Islet of Langerhans (tissue), 1 donor: Measurements from ENCODE around the gene CBLB.
A peak's percentile ranks its signal among the peaks of the same experiment; 100 is the strongest.
"Not testable (repeated sequence)": the region's sequence is repeated elsewhere in the genome, so short reads cannot be mapped to it uniquely, and the experiment has no call there.

Source experiments
- FAIRE-seq: peaks from one replicate; lab custom pipeline; 2011; peaks lifted over from hg19 to GRCh38; lab: Jason Lieb, UNC

Gene CBLB

GRCh38 chr3:105747696-105748095 lies 121.1 kb downstream of the CBLB start:
- no peak for FAIRE-seq

GRCh38 chr3:105747060-105747541 lies 121.7 kb downstream of the CBLB start:
- FAIRE-seq: peak; percentile 55

- FAIRE-seq: no peak
These were observed 122.4 kb downstream of the CBLB start for GRCh38 chr3:105746231-105746996.

- FAIRE-seq: no peak
These were observed 123.8 kb downstream of the CBLB start for GRCh38 chr3:105745046-105745445.

- FAIRE-seq: no peak
These were observed 124.6 kb downstream of the CBLB start for GRCh38 chr3:105744202-105744601.

GRCh38 chr3:105733356-105733755 lies 135.5 kb downstream of the CBLB start:
- peak; percentile 49 for FAIRE-seq

GRCh38 chr3:105731686-105732085 lies 137.1 kb downstream of the CBLB start:
- no peak for FAIRE-seq

GRCh38 chr3:105730801-105731354 lies 137.9 kb downstream of the CBLB start:
- FAIRE-seq: no peak

GRCh38 chr3:105729667-105730066 lies 139.1 kb downstream of the CBLB start:
- FAIRE-seq: no peak

GRCh38 chr3:105728771-105729312 lies 140.0 kb downstream of the CBLB start:
- no peak for FAIRE-seq

GRCh38 chr3:105727036-105727435 lies 141.8 kb downstream of the CBLB start:
- FAIRE-seq: not testable (repeated sequence)

GRCh38 chr3:105722943-105723556 lies 145.8 kb downstream of the CBLB start:
- FAIRE-seq: no peak

- FAIRE-seq: no peak
These were observed 149.0 kb downstream of the CBLB start for GRCh38 chr3:105719791-105720190.

- no peak for FAIRE-seq
These were observed 153.4 kb downstream of the CBLB start for GRCh38 chr3:105715372-105715771.

- no peak for FAIRE-seq
These were observed 154.4 kb downstream of the CBLB start for GRCh38 chr3:105714453-105714852.

GRCh38 chr3:105708980-105709379 lies 159.8 kb downstream of the CBLB start:
- FAIRE-seq: peak; percentile 51

- no peak for FAIRE-seq
These were observed 161.8 kb downstream of the CBLB start for GRCh38 chr3:105707009-105707408.

- no peak for FAIRE-seq
These were observed 163.9 kb downstream of the CBLB start for GRCh38 chr3:105704726-105705410.

GRCh38 chr3:105700575-105700974 lies 168.2 kb downstream of the CBLB start:
- no peak for FAIRE-seq

GRCh38 chr3:105691633-105692032 lies 177.2 kb downstream of the CBLB start:
- FAIRE-seq: no peak

- FAIRE-seq: no peak
These were observed 177.8 kb downstream of the CBLB start for GRCh38 chr3:105691053-105691452.

GRCh38 chr3:105688821-105689220 lies 180.0 kb downstream of the CBLB start:
- FAIRE-seq: peak; percentile 45
